Smooth muscle cell (in vitro differentiated cells): ENCODE measurements around the gene SIGLEC11. TPM values are rescaled to one million over a fixed set of nuclear protein-coding genes. Genes with fewer than 3 reads are reported as not detected.

Experiments
- DNase-seq: peaks from one replicate; lab custom pipeline; 2025; ENCODE audit not compliant: unreplicated experiment; lab: John Stamatoyannopoulos, UW
- H2AFZ ChIP-seq: fragments of 200-600 bp; sonication (generic); 2 replicates; pipeline ENCODE4 v1.6.0; 2016; ENCODE audit warnings: antibody characterized with exemption, low read depth, mild to moderate bottlenecking
- H3F3A ChIP-seq: fragments of 200-600 bp; sonication (generic); 2 replicates; pipeline ENCODE4 v1.6.0; 2017; ENCODE audit warnings: antibody characterized with exemption, low read depth
- H3K27ac ChIP-seq: fragments of 200-600 bp; sonication (generic); 2 replicates; pipeline ENCODE4 v1.5.1; 2016; ENCODE audit warnings: low read depth, mild to moderate bottlenecking
- H3K27me3 ChIP-seq: fragments of 200-600 bp; sonication (generic); 2 replicates; pipeline ENCODE4 v1.6.1; 2016; ENCODE audit warnings: low read depth, mild to moderate bottlenecking
- H3K36me3 ChIP-seq: fragments of 200-600 bp; sonication (generic); 2 replicates; pipeline ENCODE4 v1.5.1; 2016; ENCODE audit warnings: low read depth
- H3K4me1 ChIP-seq: fragments of 200-600 bp; sonication (generic); 2 replicates; pipeline ENCODE4 v1.5.1; 2016; ENCODE audit warnings: low read depth
- H3K4me2 ChIP-seq: fragments of 200-600 bp; sonication (generic); 2 replicates; pipeline ENCODE4 v1.6.0; 2016; ENCODE audit warnings: mild to moderate bottlenecking
- H3K4me3 ChIP-seq: fragments of 200-600 bp; sonication (generic); 2 replicates; pipeline ENCODE4 v1.5.1; 2016; ENCODE audit warnings: mild to moderate bottlenecking
- H3K79me2 ChIP-seq: fragments of 200-600 bp; sonication (generic); 2 replicates; pipeline ENCODE4 v1.6.0; 2016; ENCODE audit warnings: low read depth, mild to moderate bottlenecking
- H3K9ac ChIP-seq: fragments of 200-600 bp; sonication (generic); 2 replicates; pipeline ENCODE4 v1.6.0; 2016; ENCODE audit warnings: low read depth
- H3K9me3 ChIP-seq: fragments of 200-600 bp; sonication (generic); replicated peaks from 2 replicates; pipeline ENCODE4 v1.5.1; 2016; ENCODE audit warnings: low read depth
- H4K20me1 ChIP-seq: fragments of 200-600 bp; sonication (generic); 2 replicates; pipeline ENCODE4 v1.6.0; 2016; ENCODE audit warnings: low read depth
- WGBS: methylation state at CpG from one replicate; pipeline ENCODE4 v1.1.7; 2016; ENCODE audit warnings: low lambda C conversion rate; 5-methylcytosine and 5-hydroxymethylcytosine counted together
- polyA plus RNA-seq: library from polyadenylated mRNA; unstranded; fragments of >200 nt; fragmentation: Nextera tagmentation; extraction: Ambion mirVana; gene quantifications from 2 replicates; pipeline ENCODE4 v1.2.1, GENCODE V29; 2016
- total RNA-seq: library from RNA; depleted of rRNA; stranded (reverse); fragments of >200 nt; gene quantifications from 2 replicates; pipeline ENCODE4 v1.2.3, GENCODE V29; 2014
- TF ChIP-seq, protein P1 (sequence below): fragments of 200-600 bp; sonication (generic); IDR thresholded peaks from 2 replicates; pipeline ENCODE4 v1.5.1; 2017; ENCODE audit warnings: borderline replicate concordance, mild to moderate bottlenecking, antibody characterized with exemption; ENCODE audit not compliant: insufficient read depth, poor library complexity, severe bottlenecking

SIGLEC11 gene
- total and polyA plus RNA-seq, 2 experiments from 2014 or later: not detected

- Histone ChIP-seq H3K4me2 (no peak overlapping the region), H3F3A (no peaks in the 10 kb centered on the region), H3K4me3 (no peak overlapping the region), H3K27me3 (no peaks in the 10 kb centered on the region), H3K36me3 (no peaks in the 10 kb centered on the region), H3K9ac (no peak overlapping the region), H4K20me1 (peaks cover 23% of the 10 kb centered on the region), H3K79me2 (no peaks in the 10 kb centered on the region), H3K27ac (no peak overlapping the region), H2AFZ (no peak overlapping the region), H3K4me1 (no peaks in the 10 kb centered on the region), H3K9me3 (no peaks in the 10 kb centered on the region)
- WGBS: 97% methylated on average over 37 of the region's 37 CpGs
- no peak for DNase-seq
- TF ChIP-seq, protein P1, sequence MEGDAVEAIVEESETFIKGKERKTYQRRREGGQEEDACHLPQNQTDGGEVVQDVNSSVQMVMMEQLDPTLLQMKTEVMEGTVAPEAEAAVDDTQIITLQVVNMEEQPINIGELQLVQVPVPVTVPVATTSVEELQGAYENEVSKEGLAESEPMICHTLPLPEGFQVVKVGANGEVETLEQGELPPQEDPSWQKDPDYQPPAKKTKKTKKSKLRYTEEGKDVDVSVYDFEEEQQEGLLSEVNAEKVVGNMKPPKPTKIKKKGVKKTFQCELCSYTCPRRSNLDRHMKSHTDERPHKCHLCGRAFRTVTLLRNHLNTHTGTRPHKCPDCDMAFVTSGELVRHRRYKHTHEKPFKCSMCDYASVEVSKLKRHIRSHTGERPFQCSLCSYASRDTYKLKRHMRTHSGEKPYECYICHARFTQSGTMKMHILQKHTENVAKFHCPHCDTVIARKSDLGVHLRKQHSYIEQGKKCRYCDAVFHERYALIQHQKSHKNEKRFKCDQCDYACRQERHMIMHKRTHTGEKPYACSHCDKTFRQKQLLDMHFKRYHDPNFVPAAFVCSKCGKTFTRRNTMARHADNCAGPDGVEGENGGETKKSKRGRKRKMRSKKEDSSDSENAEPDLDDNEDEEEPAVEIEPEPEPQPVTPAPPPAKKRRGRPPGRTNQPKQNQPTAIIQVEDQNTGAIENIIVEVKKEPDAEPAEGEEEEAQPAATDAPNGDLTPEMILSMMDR: no peak
Measured at GRCh38 chr19:49908480-49909420, 52.2 kb downstream of the SIGLEC11 start.

GRCh38 chr19:49907745-49908446 is 53.1 kb downstream of the SIGLEC11 start:
- H3F3A ChIP-seq: no peaks in the 10 kb centered on the region
- no peaks in the 10 kb centered on the region for H3K36me3 ChIP-seq
- no peaks in the 10 kb centered on the region for H3K79me2 ChIP-seq
- no peak overlapping the region for H3K4me2 ChIP-seq
- no peak overlapping the region for H3K27ac ChIP-seq
- H4K20me1 ChIP-seq: peaks cover 16% of the 10 kb centered on the region
- no peak for DNase-seq
- H3K9ac ChIP-seq: no peak overlapping the region
- no peaks in the 10 kb centered on the region for H3K27me3 ChIP-seq
- 98% methylated on average over 23 of the region's 23 CpGs for WGBS
- no peaks in the 10 kb centered on the region for H3K4me1 ChIP-seq
- TF ChIP-seq, protein P1: no peak
- H3K4me3 ChIP-seq: no peak overlapping the region
- H3K9me3 ChIP-seq: no peaks in the 10 kb centered on the region
- no peak overlapping the region for H2AFZ ChIP-seq

GRCh38 chr19:49906879-49907564 is 54.0 kb downstream of the SIGLEC11 start:
- Histone ChIP-seq H3K27ac (no peak overlapping the region), H3K79me2 (no peaks in the 10 kb centered on the region), H3K9me3 (no peaks in the 10 kb centered on the region), H3F3A (no peaks in the 10 kb centered on the region), H3K4me2 (no peak overlapping the region), H3K27me3 (no peaks in the 10 kb centered on the region), H2AFZ (no peak overlapping the region), H3K36me3 (no peaks in the 10 kb centered on the region), H3K4me3 (no peak overlapping the region), H4K20me1 (peaks cover 16% of the 10 kb centered on the region), H3K9ac (no peak overlapping the region), H3K4me1 (no peaks in the 10 kb centered on the region)
- TF ChIP-seq, protein P1: no peak
- 96% methylated on average over 16 of the region's 16 CpGs for WGBS
- no peak for DNase-seq
